Measurements from ENCODE around the gene SPDL1. TPM values are rescaled to one million over a fixed set of nuclear protein-coding genes. Genes with fewer than 3 reads are reported as not detected.

The SPDL1 gene
- total and polyA plus RNA-seq, 2 experiments from 2014 or later = 17.9 to 27.3 TPM

DNA sequence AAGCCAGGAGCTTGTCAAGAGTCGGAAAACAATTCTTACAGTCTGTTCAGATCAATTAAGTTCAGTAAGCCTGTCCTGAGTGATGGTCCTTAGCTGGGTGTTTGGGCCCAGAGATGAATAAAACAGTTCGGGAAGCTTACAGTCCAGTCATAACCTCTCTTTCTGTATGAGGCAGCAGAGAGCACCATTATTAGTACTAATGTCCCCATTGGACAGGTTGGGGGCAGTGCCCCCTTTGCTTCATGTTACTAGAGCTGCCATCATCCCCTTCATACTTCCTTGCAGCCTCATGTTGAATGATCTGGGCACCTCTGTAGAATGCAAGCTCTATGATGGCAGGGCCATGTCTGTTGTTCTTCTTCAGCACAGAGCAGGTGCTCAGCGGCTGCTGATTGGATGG is 63.3 kb downstream of the SPDL1 start:
- Histone ChIP-seq H3K9me3 (ENCODE audit: low read depth) (no peaks in the 10 kb centered on the region), H3K79me2 (no peaks in the 10 kb centered on the region), H3K36me3 (replicated peaks; ENCODE audit: insufficient read depth, low read depth) (no peaks in the 10 kb centered on the region), H3K4me3 (no peak overlapping the region), H3K9me2 (replicated peaks; ENCODE audit: insufficient read depth) (no peaks in the 10 kb centered on the region), H3K4me1 (ENCODE audit: insufficient read depth) (peaks cover 4% of the 10 kb centered on the region), H3K27ac (no peak overlapping the region), H4K20me1 (ENCODE audit: insufficient read depth, poor library complexity, severe bottlenecking) (no peaks in the 10 kb centered on the region), H3K4me2 (no peak overlapping the region), H3K27me3 (no peaks in the 10 kb centered on the region), H2AFZ (no peak overlapping the region)
- 93% methylated on average over 3 of the region's 3 CpGs for WGBS (ENCODE audit: low lambda C conversion rate, missing lambda C conversion rate)
- TF ChIP-seq EZH2 (IDR thresholded peaks at IDR 0.05; ENCODE audit: borderline replicate concordance) (no peak), EZH2phosphoT487 (IDR thresholded peaks at IDR 0.05; ENCODE audit: low read depth, severe bottlenecking, unreplicated experiment) (no peak), CTCF (IDR thresholded peaks at IDR 0.05; ENCODE audit: poor library complexity) (no peak)
- DNase-seq (ENCODE audit: low spot score) = no peak

DNA sequence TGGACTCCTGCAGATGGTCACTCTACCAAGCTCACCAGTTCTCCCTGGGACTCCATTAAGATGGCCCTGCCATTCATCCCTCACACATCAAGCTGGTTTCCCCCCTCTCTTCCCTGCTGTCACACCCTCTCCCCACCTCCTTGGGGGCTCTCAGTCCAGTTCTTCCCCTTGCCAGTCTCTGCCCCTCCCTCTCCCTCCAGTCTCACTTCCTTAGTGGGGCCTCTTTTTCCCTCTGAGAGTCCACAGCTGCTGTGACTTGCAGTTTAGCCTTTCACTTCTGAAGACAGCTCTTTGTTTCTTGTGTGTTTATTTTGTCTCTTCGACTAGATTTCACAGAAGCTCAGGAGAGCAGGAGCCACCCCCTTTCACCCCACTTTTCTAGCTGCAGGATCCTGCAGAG is 64.0 kb downstream of the SPDL1 start:
- H3K4me2 ChIP-seq = no peak overlapping the region
- no peak for DNase-seq (ENCODE audit: low spot score)
- H4K20me1 ChIP-seq (ENCODE audit: insufficient read depth, poor library complexity, severe bottlenecking) = no peaks in the 10 kb centered on the region
- H3K36me3 ChIP-seq (replicated peaks; ENCODE audit: insufficient read depth, low read depth) = no peaks in the 10 kb centered on the region
- H3K27ac ChIP-seq = no peak overlapping the region
- no peaks in the 10 kb centered on the region for H3K9me2 ChIP-seq (replicated peaks; ENCODE audit: insufficient read depth)
- no peaks in the 10 kb centered on the region for H3K27me3 ChIP-seq
- H3K79me2 ChIP-seq = no peaks in the 10 kb centered on the region
- TF ChIP-seq EZH2 (IDR thresholded peaks at IDR 0.05; ENCODE audit: borderline replicate concordance) (no peak), EZH2phosphoT487 (IDR thresholded peaks at IDR 0.05; ENCODE audit: low read depth, severe bottlenecking, unreplicated experiment) (no peak), CTCF (IDR thresholded peaks at IDR 0.05; ENCODE audit: poor library complexity) (no peak)
- WGBS (ENCODE audit: low lambda C conversion rate, missing lambda C conversion rate) = 36% methylated on average over 1 of the region's 1 CpG
- H3K4me1 ChIP-seq (ENCODE audit: insufficient read depth) = peaks cover 4% of the 10 kb centered on the region
- no peaks in the 10 kb centered on the region for H3K9me3 ChIP-seq (ENCODE audit: low read depth)
- H2AFZ ChIP-seq = no peak overlapping the region
- H3K4me3 ChIP-seq = no peak overlapping the region

DNA sequence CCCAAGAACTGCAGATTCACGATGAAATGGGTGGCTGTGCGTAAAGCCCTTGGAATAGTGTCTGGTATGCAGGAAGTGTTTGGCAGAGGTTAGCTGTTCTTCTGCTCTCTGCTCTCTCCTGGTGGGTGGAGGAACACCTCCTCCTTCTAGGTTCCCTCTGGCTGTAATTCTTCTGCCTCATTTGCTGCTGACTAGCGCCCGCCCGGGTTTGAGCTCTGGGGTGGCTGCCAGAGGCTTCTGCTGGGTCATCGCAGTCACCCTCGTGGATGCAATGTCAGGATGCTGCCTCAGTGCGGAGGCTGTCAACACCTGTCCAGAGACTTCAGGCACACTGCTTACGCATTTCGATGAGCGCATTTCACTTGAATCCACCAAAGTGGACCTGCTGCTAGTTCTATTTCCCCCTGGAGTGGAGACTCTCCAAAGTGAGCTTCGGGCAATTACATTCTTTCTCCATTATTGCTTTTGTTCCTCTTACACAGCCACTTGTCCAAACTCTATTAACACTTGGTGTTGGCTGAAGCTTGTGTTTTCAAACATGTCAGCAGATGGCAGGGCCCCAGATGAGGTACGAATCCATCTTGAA is 65.2 kb downstream of the SPDL1 start:
- Histone ChIP-seq H2AFZ (no peak overlapping the region), H3K4me2 (no peak overlapping the region), H3K27ac (no peak overlapping the region), H3K36me3 (replicated peaks; ENCODE audit: insufficient read depth, low read depth) (no peaks in the 10 kb centered on the region), H3K4me3 (no peak overlapping the region), H3K4me1 (ENCODE audit: insufficient read depth) (peaks cover 4% of the 10 kb centered on the region), H3K27me3 (no peaks in the 10 kb centered on the region), H3K79me2 (no peaks in the 10 kb centered on the region), H4K20me1 (ENCODE audit: insufficient read depth, poor library complexity, severe bottlenecking) (no peaks in the 10 kb centered on the region), H3K9me2 (replicated peaks; ENCODE audit: insufficient read depth) (no peaks in the 10 kb centered on the region), H3K9me3 (ENCODE audit: low read depth) (no peaks in the 10 kb centered on the region)
- WGBS (ENCODE audit: low lambda C conversion rate, missing lambda C conversion rate) = 83% methylated on average over 13 of the region's 13 CpGs
- TF ChIP-seq CTCF (IDR thresholded peaks at IDR 0.05; ENCODE audit: poor library complexity) (no peak), EZH2 (IDR thresholded peaks at IDR 0.05; ENCODE audit: borderline replicate concordance) (no peak)
- no peak for DNase-seq (ENCODE audit: low spot score)

DNA sequence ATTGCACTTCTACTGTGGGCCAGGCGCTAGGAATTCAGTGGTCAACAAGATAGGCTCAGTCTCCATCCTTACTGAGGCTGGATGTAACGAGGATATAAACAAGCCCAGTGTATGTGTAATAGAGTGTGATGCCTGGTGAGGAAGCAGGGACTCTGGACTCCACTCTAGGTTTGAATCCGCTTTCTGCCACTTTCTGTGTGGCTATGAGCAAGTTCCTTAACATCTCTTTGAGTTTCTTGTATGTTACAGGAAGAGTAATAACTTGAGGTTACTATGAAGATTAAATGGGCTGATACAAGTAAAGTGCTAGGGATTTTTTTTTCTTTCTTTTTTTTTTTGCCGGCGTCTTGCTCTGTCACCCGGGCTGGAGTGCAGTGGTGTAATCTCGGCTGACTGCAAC is 65.9 kb downstream of the SPDL1 start:
- no peak overlapping the region for H2AFZ ChIP-seq
- H3K4me3 ChIP-seq = no peak overlapping the region
- H3K4me1 ChIP-seq (ENCODE audit: insufficient read depth) = peaks cover 4% of the 10 kb centered on the region
- H3K4me2 ChIP-seq = no peak overlapping the region
- H4K20me1 ChIP-seq (ENCODE audit: insufficient read depth, poor library complexity, severe bottlenecking) = no peaks in the 10 kb centered on the region
- H3K27me3 ChIP-seq = no peaks in the 10 kb centered on the region
- H3K27ac ChIP-seq = no peak overlapping the region
- no peak for DNase-seq (ENCODE audit: low spot score)
- WGBS (ENCODE audit: low lambda C conversion rate, missing lambda C conversion rate) = 79% methylated on average over 7 of the region's 7 CpGs
- H3K9me3 ChIP-seq (ENCODE audit: low read depth) = no peaks in the 10 kb centered on the region
- no peaks in the 10 kb centered on the region for H3K9me2 ChIP-seq (replicated peaks; ENCODE audit: insufficient read depth)
- no peaks in the 10 kb centered on the region for H3K36me3 ChIP-seq (replicated peaks; ENCODE audit: insufficient read depth, low read depth)
- TF ChIP-seq EZH2 (IDR thresholded peaks at IDR 0.05; ENCODE audit: borderline replicate concordance) (no peak), EZH2phosphoT487 (IDR thresholded peaks at IDR 0.05; ENCODE audit: low read depth, severe bottlenecking, unreplicated experiment) (no peak), CTCF (IDR thresholded peaks at IDR 0.05; ENCODE audit: poor library complexity) (no peak)
- no peaks in the 10 kb centered on the region for H3K79me2 ChIP-seq

Data from hepatocyte (in vitro differentiated cells).